Neural cell (in vitro differentiated cells): ENCODE results near the gene CNTFR.

Experiments used
- EP300 ChIP-seq: fragments of 450-650 bp; conservative IDR thresholded peaks from 2 replicates; pipeline ENCODE4 v1.6.1; 2014; ENCODE audit warnings: antibody characterized with exemption, mild to moderate bottlenecking, moderate library complexity; ENCODE audit not compliant: poor library complexity, severe bottlenecking
- MXI1 ChIP-seq: fragments of 450-650 bp; conservative IDR thresholded peaks from 2 replicates; pipeline ENCODE4 v1.6.1; 2014; ENCODE audit warnings: antibody characterized with exemption, mild to moderate bottlenecking; ENCODE audit not compliant: poor library complexity, severe bottlenecking
- POLR2AphosphoS5 ChIP-seq: IDR thresholded peaks from 2 replicates; pipeline ENCODE4 v1.6.1; 2012
- RAD21 ChIP-seq: fragments of 450-650 bp; conservative IDR thresholded peaks from 2 replicates; pipeline ENCODE4 v1.6.1; 2014; ENCODE audit warnings: antibody characterized with exemption, mild to moderate bottlenecking, moderate library complexity
- SMC3 ChIP-seq: fragments of 450-650 bp; conservative IDR thresholded peaks from 2 replicates; pipeline ENCODE4 v1.6.1; 2014; ENCODE audit warnings: antibody characterized with exemption, mild to moderate bottlenecking, moderate library complexity; ENCODE audit not compliant: poor library complexity
- TAF1 ChIP-seq: IDR thresholded peaks from 2 replicates; pipeline ENCODE4 v1.6.1; 2012; ENCODE audit warnings: low read depth
- TF ChIP-seq, protein P1 (sequence below): fragments of 450-650 bp; IDR thresholded peaks from 2 replicates; pipeline ENCODE4 v1.5.1; 2014; ENCODE audit warnings: antibody characterized with exemption, mild to moderate bottlenecking, moderate library complexity; ENCODE audit not compliant: poor library complexity, severe bottlenecking

GRCh38 chr9:34517185-34517584, 72.3 kb downstream of the CNTFR start:
- TF ChIP-seq, protein P1, sequence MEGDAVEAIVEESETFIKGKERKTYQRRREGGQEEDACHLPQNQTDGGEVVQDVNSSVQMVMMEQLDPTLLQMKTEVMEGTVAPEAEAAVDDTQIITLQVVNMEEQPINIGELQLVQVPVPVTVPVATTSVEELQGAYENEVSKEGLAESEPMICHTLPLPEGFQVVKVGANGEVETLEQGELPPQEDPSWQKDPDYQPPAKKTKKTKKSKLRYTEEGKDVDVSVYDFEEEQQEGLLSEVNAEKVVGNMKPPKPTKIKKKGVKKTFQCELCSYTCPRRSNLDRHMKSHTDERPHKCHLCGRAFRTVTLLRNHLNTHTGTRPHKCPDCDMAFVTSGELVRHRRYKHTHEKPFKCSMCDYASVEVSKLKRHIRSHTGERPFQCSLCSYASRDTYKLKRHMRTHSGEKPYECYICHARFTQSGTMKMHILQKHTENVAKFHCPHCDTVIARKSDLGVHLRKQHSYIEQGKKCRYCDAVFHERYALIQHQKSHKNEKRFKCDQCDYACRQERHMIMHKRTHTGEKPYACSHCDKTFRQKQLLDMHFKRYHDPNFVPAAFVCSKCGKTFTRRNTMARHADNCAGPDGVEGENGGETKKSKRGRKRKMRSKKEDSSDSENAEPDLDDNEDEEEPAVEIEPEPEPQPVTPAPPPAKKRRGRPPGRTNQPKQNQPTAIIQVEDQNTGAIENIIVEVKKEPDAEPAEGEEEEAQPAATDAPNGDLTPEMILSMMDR, result no peak
- TF ChIP-seq RAD21 (no peak), TAF1 (no peak), POLR2AphosphoS5 (no peak), SMC3 (no peak), MXI1 (no peak), EP300 (no peak)
